Mesendoderm (in vitro differentiated cells): Measurements from ENCODE around the gene GAS2.

Experiments used
- DNase-seq: peaks from one replicate; pipeline ENCODE4 v3.0.0; 2013
- H2AK5ac ChIP-seq: 2 replicates; pipeline ENCODE4 v1.6.1; 2013; ENCODE audit warnings: low read length, inconsistent platforms
- H2BK120ac ChIP-seq: 2 replicates; pipeline ENCODE4 v1.6.1; 2013; ENCODE audit warnings: low read depth, mild to moderate bottlenecking, low read length, moderate library complexity, mixed read lengths
- H2BK15ac ChIP-seq: replicated peaks from 2 replicates; pipeline ENCODE4 v1.6.1; 2013; ENCODE audit warnings: low read depth, mild to moderate bottlenecking, moderate library complexity
- H2BK5ac ChIP-seq: 2 replicates; pipeline ENCODE4 v1.6.1; 2013; ENCODE audit warnings: low read length, inconsistent platforms
- H3K18ac ChIP-seq: 2 replicates; pipeline ENCODE4 v1.6.1; 2013; ENCODE audit warnings: mild to moderate bottlenecking, low read length, mixed read lengths
- H3K23ac ChIP-seq: one replicate; pipeline ENCODE4 v1.6.1; 2013; ENCODE audit warnings: low read length
- H3K27ac ChIP-seq: 2 replicates; pipeline ENCODE4 v1.5.1; 2013; ENCODE audit warnings: low read depth, mild to moderate bottlenecking, inconsistent platforms, low read length, moderate library complexity
- H3K27me3 ChIP-seq: 2 replicates; pipeline ENCODE4 v1.6.1; 2013; ENCODE audit warnings: low read length, control low read depth, mild to moderate bottlenecking, inconsistent platforms; ENCODE audit not compliant: insufficient read depth, poor library complexity
- H3K36me3 ChIP-seq: 2 replicates; pipeline ENCODE4 v1.6.1; 2013; ENCODE audit warnings: low read length, inconsistent platforms; ENCODE audit not compliant: control insufficient read depth, insufficient read depth
- H3K4ac ChIP-seq: one replicate; pipeline ENCODE4 v1.6.1; 2013; ENCODE audit warnings: low read depth, mild to moderate bottlenecking, low read length, moderate library complexity
- H3K4me1 ChIP-seq: 2 replicates; pipeline ENCODE4 v1.6.1; 2013; ENCODE audit warnings: low read depth, low read length, inconsistent platforms; ENCODE audit not compliant: control insufficient read depth
- H3K4me2 ChIP-seq: 2 replicates; pipeline ENCODE4 v1.6.1; 2013; ENCODE audit warnings: low read length
- H3K4me3 ChIP-seq: 2 replicates; pipeline ENCODE4 v1.5.1; 2013; ENCODE audit warnings: mild to moderate bottlenecking, low read length
- H3K56ac ChIP-seq: one replicate; pipeline ENCODE4 v1.6.1; 2013; ENCODE audit warnings: low read length
- H3K79me1 ChIP-seq: 2 replicates; pipeline ENCODE4 v1.6.1; 2013; ENCODE audit warnings: low read length, inconsistent platforms
- H3K79me2 ChIP-seq: 2 replicates; pipeline ENCODE4 v1.6.1; 2013; ENCODE audit warnings: mild to moderate bottlenecking, low read length; ENCODE audit not compliant: control insufficient read depth, insufficient read depth
- H3K9ac ChIP-seq: 2 replicates; pipeline ENCODE4 v1.6.1; 2013; ENCODE audit warnings: low read length, inconsistent platforms
- H4K5ac ChIP-seq: one replicate; pipeline ENCODE4 v1.6.1; 2013; ENCODE audit warnings: low read length
- H4K8ac ChIP-seq: one replicate; pipeline ENCODE4 v1.6.1; 2013; ENCODE audit warnings: low read depth, mild to moderate bottlenecking, control low read depth, low read length, moderate library complexity
- WGBS: extraction: QIAGEN DNeasy Blood & Tissue Kit; methylation state at CpG from one replicate; pipeline ENCODE4 v1.1.7; 2013; ENCODE audit warnings: low lambda C conversion rate, missing lambda C conversion rate; ENCODE audit not compliant: insufficient coverage; ENCODE audit errors: extremely low coverage; 5-methylcytosine and 5-hydroxymethylcytosine counted together

GAS2 gene

DNA sequence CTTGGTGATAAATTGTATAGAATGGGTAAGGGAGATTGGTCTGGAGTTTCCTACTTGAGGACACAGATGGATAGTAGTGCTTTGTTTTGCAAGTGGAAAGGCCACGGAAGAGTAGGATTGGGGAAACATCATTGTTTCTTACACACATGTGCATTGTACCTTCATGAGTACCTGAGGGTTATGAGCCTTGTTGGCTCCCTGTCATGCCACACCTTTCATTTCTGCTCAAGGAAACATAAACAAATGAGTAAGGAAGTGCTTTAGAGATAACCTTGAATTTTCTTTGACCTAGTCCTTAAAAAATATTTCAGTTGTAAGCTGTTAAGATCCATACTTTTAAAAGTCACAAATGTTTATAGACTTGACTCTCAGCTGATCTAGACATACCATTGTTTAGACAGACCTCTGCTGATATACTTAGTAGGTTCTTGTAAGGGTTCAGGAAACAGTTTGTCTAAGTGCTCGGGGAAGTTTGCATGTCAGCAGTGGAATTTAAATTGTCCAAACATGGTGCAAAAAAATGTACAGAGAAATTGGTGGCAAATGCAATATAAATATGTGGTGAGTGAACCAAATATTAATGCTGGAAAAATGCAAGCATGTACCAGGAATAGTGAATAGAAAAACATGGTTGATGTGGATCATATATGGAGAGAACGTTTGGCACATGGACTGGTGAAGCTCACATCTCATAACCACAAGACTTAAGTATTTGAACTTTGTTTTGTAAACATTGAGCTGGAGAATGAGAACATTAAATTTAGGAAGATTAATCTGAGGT lies 40.9 kb downstream of the GAS2 start:
- Histone ChIP-seq H3K4me1 (peaks cover 2% of the 10 kb centered on the region), H2AK5ac (no peak overlapping the region), H2BK15ac (no peak overlapping the region), H3K79me1 (no peaks in the 10 kb centered on the region), H3K9ac (no peak overlapping the region), H3K4ac (no peak overlapping the region), H4K5ac (no peak overlapping the region), H3K23ac (no peak overlapping the region), H4K8ac (no peak overlapping the region), H3K4me2 (no peak overlapping the region), H3K18ac (no peak overlapping the region), H3K4me3 (no peak overlapping the region), H3K36me3 (no peaks in the 10 kb centered on the region), H2BK5ac (no peak overlapping the region), H3K27me3 (no peaks in the 10 kb centered on the region), H3K27ac (no peak overlapping the region), H3K56ac (no peak overlapping the region), H2BK120ac (no peak overlapping the region), H3K79me2 (no peaks in the 10 kb centered on the region)
- WGBS, result no CpG with 5 or more reads among the region's 3 CpGs
- no peak for DNase-seq

DNA sequence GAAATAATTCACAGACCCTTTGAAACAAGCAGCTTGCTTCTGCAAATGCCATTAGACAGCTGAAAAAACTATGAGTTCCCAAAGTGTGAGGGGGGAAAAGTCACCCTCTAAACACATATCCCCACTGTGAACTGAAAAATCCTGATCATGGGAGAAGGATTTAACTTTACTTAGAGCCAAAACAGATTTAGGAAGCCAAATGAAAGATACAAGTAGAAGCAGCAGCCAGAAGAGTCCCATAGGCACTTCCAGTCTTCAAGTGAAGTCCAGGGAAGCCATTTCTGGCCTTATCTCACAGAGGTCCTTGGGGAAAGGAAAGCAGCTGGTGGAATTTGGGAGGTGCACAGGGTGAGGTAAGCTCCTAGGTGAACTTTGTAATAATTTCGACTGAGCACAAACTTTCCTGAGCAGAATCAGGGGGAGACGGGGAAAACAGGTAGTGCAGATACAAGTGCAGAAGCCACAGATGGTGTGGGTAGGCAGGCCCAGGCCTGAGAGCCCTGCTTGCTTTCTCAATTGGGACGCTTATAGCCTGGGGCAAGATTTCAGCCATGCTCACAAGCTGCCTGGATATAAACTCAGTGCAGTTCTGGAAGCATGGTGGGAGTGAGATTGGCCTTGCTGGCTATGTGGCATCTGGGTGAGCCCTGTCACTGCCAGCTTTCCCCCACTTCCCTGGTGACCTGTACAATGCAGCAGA lies 44.8 kb downstream of the GAS2 start:
- DNase-seq, result peak; percentile 7
- no peak overlapping the region for H2BK15ac ChIP-seq
- no peak overlapping the region for H3K23ac ChIP-seq
- H3K18ac ChIP-seq, result no peak overlapping the region
- no peaks in the 10 kb centered on the region for H3K79me1 ChIP-seq
- no peaks in the 10 kb centered on the region for H3K4me1 ChIP-seq
- H3K4me2 ChIP-seq, result no peak overlapping the region
- H3K56ac ChIP-seq, result no peak overlapping the region
- H3K36me3 ChIP-seq, result no peaks in the 10 kb centered on the region
- H3K27ac ChIP-seq, result no peak overlapping the region
- H3K9ac ChIP-seq, result no peak overlapping the region
- no peak overlapping the region for H3K4me3 ChIP-seq
- no peak overlapping the region for H4K8ac ChIP-seq
- no CpG with 5 or more reads among the region's 3 CpGs for WGBS
- no peaks in the 10 kb centered on the region for H3K27me3 ChIP-seq
- no peak overlapping the region for H2AK5ac ChIP-seq
- no peak overlapping the region for H3K4ac ChIP-seq
- no peak overlapping the region for H2BK120ac ChIP-seq
- no peaks in the 10 kb centered on the region for H3K79me2 ChIP-seq
- no peak overlapping the region for H2BK5ac ChIP-seq
- no peak overlapping the region for H4K5ac ChIP-seq

DNA sequence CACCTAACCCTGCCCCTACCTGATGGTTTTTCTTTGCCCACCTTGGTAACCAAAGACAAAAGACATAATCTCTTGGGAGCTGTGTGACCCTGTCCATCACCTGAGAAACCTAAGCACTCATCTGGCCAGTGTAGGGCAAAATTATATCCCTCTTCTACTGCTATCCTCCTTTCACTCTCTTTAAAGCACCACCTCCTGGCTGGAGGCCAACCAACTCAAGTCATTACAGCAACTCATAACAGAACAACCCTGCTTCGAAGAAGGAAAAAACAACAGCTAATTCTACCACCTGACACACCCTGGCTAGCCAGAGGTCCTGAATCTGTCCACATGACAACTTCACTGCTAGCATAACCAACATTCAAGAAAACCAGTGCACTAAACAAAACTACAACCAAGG lies 45.5 kb downstream of the GAS2 start:
- Histone ChIP-seq H3K79me2 (no peaks in the 10 kb centered on the region), H3K4me1 (no peaks in the 10 kb centered on the region), H3K27me3 (no peaks in the 10 kb centered on the region), H3K79me1 (no peaks in the 10 kb centered on the region), H3K4me3 (no peak overlapping the region), H3K4me2 (no peak overlapping the region), H3K23ac (no peak overlapping the region), H2BK15ac (no peak overlapping the region), H2BK5ac (no peak overlapping the region), H3K9ac (no peak overlapping the region), H3K4ac (no peak overlapping the region), H3K56ac (no peak overlapping the region), H3K36me3 (no peaks in the 10 kb centered on the region), H4K5ac (no peak overlapping the region), H2AK5ac (no peak overlapping the region), H4K8ac (no peak overlapping the region), H3K27ac (no peak overlapping the region), H2BK120ac (no peak overlapping the region), H3K18ac (no peak overlapping the region)
- no CpG with 5 or more reads among the region's 1 CpG for WGBS
- no peak for DNase-seq

DNA sequence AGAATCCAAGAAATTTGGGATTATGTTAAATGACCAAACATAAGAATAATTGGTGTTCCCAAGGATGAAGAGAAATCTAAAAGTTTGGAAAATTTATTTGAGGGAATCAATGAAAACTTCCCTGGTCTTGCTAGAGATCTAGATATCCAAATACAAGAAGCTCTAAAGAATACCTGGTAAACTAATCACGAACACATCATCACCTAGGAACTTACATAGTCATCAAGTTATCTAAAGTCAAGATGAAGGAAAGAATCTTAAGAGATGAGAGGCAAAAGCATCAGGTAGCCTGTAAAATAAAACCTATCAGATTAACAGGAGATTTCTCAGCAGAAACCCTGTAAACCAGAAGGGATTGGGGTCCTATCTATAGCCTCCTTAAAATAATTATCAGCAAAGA lies 46.9 kb downstream of the GAS2 start:
- H3K27me3 ChIP-seq, result no peaks in the 10 kb centered on the region
- H4K5ac ChIP-seq, result no peak overlapping the region
- no peaks in the 10 kb centered on the region for H3K79me1 ChIP-seq
- H3K23ac ChIP-seq, result no peak overlapping the region
- no peak for DNase-seq
- H2BK120ac ChIP-seq, result no peak overlapping the region
- no peak overlapping the region for H3K4ac ChIP-seq
- H3K18ac ChIP-seq, result no peak overlapping the region
- H3K79me2 ChIP-seq, result no peaks in the 10 kb centered on the region
- no peak overlapping the region for H3K9ac ChIP-seq
- H3K4me2 ChIP-seq, result no peak overlapping the region
- no peak overlapping the region for H4K8ac ChIP-seq
- H3K56ac ChIP-seq, result no peak overlapping the region
- no peaks in the 10 kb centered on the region for H3K36me3 ChIP-seq
- no peak overlapping the region for H3K27ac ChIP-seq
- no peak overlapping the region for H3K4me3 ChIP-seq
- H2AK5ac ChIP-seq, result no peak overlapping the region
- no peak overlapping the region for H2BK5ac ChIP-seq
- H3K4me1 ChIP-seq, result no peaks in the 10 kb centered on the region
- no CpG with 5 or more reads among the region's 1 CpG for WGBS
- no peak overlapping the region for H2BK15ac ChIP-seq

DNA sequence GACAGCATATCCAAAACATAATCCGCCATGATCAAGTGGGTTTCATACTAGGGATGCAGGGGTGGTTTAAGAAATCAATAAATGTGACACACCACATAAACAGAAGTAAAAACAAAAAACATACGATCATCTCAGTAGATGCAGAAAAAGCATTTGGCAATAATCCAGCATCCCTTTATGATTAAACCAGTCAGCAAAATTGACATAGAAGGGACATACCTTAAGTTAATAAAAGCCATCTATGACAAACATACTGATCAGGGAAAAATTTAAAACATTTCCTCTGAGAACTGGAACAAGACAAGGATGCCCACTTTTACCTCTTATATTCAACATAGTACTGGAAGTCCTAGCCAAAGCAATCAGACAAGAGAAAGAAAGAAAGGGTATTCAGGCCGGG lies 49.6 kb downstream of the GAS2 start:
- Histone ChIP-seq H2BK120ac (no peak overlapping the region), H3K27me3 (no peaks in the 10 kb centered on the region), H2AK5ac (no peak overlapping the region), H3K79me1 (no peaks in the 10 kb centered on the region), H3K4me2 (no peak overlapping the region), H3K27ac (no peak overlapping the region), H3K79me2 (no peaks in the 10 kb centered on the region), H3K4me1 (no peaks in the 10 kb centered on the region), H4K8ac (no peak overlapping the region), H2BK5ac (no peak overlapping the region), H4K5ac (no peak overlapping the region), H3K36me3 (no peaks in the 10 kb centered on the region), H3K18ac (no peak overlapping the region), H3K4ac (no peak overlapping the region), H3K9ac (no peak overlapping the region), H3K23ac (no peak overlapping the region), H2BK15ac (no peak overlapping the region), H3K4me3 (no peak overlapping the region), H3K56ac (no peak overlapping the region)
- no CpG with 5 or more reads among the region's 3 CpGs for WGBS
- DNase-seq, result no peak
